ENCODE data around the gene SLC24A4.
A peak's percentile ranks its signal among the peaks of the same experiment; 100 is the strongest.
"Not testable (repeated sequence)": the region's sequence is repeated elsewhere in the genome, so short reads cannot be mapped to it uniquely, and the experiment has no call there.

Gene SLC24A4

DNA sequence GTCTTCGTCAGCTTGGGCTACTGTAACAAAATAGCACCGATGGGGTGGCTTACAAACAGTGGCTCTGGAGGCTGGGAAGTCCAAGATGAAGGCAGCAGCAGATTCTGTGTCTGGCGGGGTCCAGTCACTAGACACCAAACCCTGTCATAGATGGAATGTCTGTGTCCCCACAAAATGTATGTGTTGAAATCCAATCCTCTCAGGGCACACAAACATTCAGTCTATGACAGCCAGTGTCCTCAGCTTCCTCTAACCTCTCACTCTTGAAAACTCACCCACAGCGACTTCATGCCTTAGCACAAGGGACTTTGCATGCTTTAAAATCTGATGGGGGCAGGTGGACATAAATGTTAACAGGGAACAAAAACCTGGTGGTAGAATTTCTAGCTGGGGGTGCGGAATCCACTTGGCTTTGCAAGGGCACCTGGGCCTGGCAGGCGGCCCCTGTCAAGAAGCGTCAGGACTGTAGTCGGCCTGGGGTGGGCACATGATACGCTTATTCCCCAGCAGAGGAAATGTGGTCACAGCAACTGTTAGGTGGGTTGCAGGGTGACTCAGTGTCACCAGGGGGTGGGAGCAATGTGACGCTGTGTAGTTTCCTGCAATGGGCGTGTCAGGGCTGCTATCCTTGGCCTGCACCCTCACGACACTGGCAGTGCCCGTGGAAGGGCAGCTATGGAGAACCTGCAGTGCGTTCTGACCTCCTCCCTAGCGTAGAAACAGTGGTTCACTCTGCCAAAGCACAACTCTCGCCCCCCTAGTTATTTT lies 208.3 kb downstream of the SLC24A4 start:
- H3K4me3 ChIP-seq (ENCODE audit: low read length, poor library complexity, severe bottlenecking), result peak overlapping the region; percentile 64
- H3K27me3 ChIP-seq (ENCODE audit: insufficient read depth, low read length, poor library complexity, severe bottlenecking), result no peaks in the 10 kb centered on the region
- peaks cover 70% of the 10 kb centered on the region for H3K4me1 ChIP-seq (ENCODE audit: insufficient read depth, low read length, poor library complexity, severe bottlenecking)
- H3K4me2 ChIP-seq (ENCODE audit: low read depth, low read length, poor library complexity, severe bottlenecking), result peak overlapping the region; percentile 87
- TF ChIP-seq, protein P1, sequence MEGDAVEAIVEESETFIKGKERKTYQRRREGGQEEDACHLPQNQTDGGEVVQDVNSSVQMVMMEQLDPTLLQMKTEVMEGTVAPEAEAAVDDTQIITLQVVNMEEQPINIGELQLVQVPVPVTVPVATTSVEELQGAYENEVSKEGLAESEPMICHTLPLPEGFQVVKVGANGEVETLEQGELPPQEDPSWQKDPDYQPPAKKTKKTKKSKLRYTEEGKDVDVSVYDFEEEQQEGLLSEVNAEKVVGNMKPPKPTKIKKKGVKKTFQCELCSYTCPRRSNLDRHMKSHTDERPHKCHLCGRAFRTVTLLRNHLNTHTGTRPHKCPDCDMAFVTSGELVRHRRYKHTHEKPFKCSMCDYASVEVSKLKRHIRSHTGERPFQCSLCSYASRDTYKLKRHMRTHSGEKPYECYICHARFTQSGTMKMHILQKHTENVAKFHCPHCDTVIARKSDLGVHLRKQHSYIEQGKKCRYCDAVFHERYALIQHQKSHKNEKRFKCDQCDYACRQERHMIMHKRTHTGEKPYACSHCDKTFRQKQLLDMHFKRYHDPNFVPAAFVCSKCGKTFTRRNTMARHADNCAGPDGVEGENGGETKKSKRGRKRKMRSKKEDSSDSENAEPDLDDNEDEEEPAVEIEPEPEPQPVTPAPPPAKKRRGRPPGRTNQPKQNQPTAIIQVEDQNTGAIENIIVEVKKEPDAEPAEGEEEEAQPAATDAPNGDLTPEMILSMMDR (conservative IDR thresholded peaks at IDR 0.05; ENCODE audit: low read length), result no peak
- TF ChIP-seq EZH2phosphoT487 (IDR thresholded peaks at IDR 0.05; ENCODE audit: borderline replicate concordance), result no peak
- peaks cover 3% of the 10 kb centered on the region for H4K20me1 ChIP-seq (ENCODE audit: insufficient read depth, low read length, poor library complexity, severe bottlenecking)
- no peaks in the 10 kb centered on the region for H3K36me3 ChIP-seq (ENCODE audit: insufficient read depth, low read length)
- peaks cover 5% of the 10 kb centered on the region; the same call in 1 of the 2 replicates for H3F3A ChIP-seq (ENCODE audit: low read depth)
- H3K9me3 ChIP-seq (ENCODE audit: insufficient read depth, low read depth, low read length), result no peaks in the 10 kb centered on the region
- no peak overlapping the region for H2AFZ ChIP-seq (ENCODE audit: low read length)
- peak overlapping the region; percentile 71 for H3K9ac ChIP-seq (ENCODE audit: low read depth, low read length, poor library complexity, severe bottlenecking)
- no peaks in the 10 kb centered on the region for H3K9me2 ChIP-seq (replicated peaks; ENCODE audit: low read depth, low read length)
- H3K79me2 ChIP-seq (ENCODE audit: insufficient read depth, low read length), result peaks cover 96% of the 10 kb centered on the region

DNA sequence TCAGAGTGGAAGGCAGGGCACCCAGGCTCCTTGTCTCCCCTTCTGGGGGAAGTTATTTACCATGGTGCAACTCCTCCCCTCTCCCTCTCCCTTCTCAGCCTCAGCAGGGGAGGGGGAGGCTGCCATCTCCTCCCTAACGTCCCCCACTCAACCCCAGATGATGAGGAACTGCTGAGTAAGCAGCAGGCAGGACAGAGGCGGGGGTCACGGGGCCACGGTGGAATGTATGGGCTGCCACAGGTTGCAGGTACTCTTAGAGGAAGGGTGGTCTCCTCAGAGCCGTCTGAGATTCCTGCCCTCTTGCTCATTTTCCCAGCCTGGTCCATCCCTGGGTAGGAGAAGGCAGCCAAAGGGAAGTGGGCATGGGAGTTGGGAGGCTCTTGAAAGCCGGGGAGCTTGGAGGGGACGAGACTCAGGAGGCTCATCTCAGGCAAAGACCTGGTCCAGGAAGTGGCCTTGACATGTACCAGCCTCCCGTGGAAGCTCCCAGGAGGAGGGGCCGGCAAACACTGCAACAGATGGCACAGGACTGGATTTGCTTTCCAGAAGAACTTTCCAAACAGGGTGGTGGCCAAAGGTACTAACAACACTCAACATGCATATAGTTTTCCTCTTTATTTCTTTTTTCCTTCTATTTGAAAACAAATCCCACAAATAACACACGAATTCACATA lies 209.7 kb downstream of the SLC24A4 start:
- Histone ChIP-seq H3K9ac (ENCODE audit: low read depth, low read length, poor library complexity, severe bottlenecking) (peak overlapping the region; percentile 71), H3K4me3 (ENCODE audit: low read length, poor library complexity, severe bottlenecking) (peak overlapping the region; percentile 60), H3K36me3 (ENCODE audit: insufficient read depth, low read length) (no peaks in the 10 kb centered on the region), H3K4me2 (ENCODE audit: low read depth, low read length, poor library complexity, severe bottlenecking) (peak overlapping the region; percentile 87), H3K9me3 (ENCODE audit: insufficient read depth, low read depth, low read length) (no peaks in the 10 kb centered on the region), H4K20me1 (ENCODE audit: insufficient read depth, low read length, poor library complexity, severe bottlenecking) (peaks cover 3% of the 10 kb centered on the region), H3K4me1 (ENCODE audit: insufficient read depth, low read length, poor library complexity, severe bottlenecking) (peaks cover 72% of the 10 kb centered on the region), H3K79me2 (ENCODE audit: insufficient read depth, low read length) (peaks cover 95% of the 10 kb centered on the region), H3K9me2 (replicated peaks; ENCODE audit: low read depth, low read length) (no peaks in the 10 kb centered on the region), H2AFZ (ENCODE audit: low read length) (no peak overlapping the region), H3F3A (ENCODE audit: low read depth) (peaks cover 5% of the 10 kb centered on the region; the same call in 1 of the 2 replicates), H3K27me3 (ENCODE audit: insufficient read depth, low read length, poor library complexity, severe bottlenecking) (no peaks in the 10 kb centered on the region)
- TF ChIP-seq, protein P1 (conservative IDR thresholded peaks at IDR 0.05; ENCODE audit: low read length), result no peak
- TF ChIP-seq EZH2phosphoT487 (IDR thresholded peaks at IDR 0.05; ENCODE audit: borderline replicate concordance), result no peak

DNA sequence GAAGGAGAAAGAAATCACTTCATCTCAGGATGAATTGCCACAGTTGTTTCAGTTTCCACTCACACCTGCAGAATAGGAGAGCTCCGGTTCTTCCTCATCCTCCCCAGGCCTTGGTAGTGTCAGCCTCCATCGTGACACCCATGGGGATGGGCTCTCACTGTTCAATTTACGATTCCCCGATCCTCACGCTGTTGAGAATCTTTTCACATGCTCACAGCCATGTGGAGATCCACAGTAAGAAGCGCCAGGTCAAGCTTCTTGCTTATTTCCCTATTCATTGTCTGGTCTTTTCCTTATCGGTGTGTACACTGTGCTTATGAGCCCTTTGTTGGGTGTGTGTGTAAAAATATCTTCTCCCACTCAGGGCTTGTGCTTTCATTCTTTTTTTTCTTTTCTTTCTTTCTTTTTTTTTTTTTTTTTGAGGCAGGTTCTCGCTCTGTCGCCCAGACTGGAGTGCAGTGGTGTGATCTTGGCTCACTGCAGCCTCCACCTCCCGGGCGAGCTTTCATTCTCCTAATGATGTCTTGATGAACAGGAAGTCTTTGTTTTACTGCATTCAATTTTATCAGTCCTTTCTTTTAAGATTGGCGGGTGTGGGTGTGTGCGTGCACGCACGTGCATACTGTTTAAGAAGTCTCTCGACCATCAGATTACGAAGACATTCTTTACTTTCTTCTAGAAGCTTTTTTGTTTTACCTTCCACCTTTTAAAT lies 212.1 kb downstream of the SLC24A4 start:
- Histone ChIP-seq H3F3A (ENCODE audit: low read depth) (peaks cover 5% of the 10 kb centered on the region; the same call in 1 of the 2 replicates), H3K9me2 (replicated peaks; ENCODE audit: low read depth, low read length) (no peaks in the 10 kb centered on the region), H3K4me1 (ENCODE audit: insufficient read depth, low read length, poor library complexity, severe bottlenecking) (peaks cover 77% of the 10 kb centered on the region), H4K20me1 (ENCODE audit: insufficient read depth, low read length, poor library complexity, severe bottlenecking) (no peaks in the 10 kb centered on the region), H3K4me3 (ENCODE audit: low read length, poor library complexity, severe bottlenecking) (peak overlapping the region; percentile 51), H3K9ac (ENCODE audit: low read depth, low read length, poor library complexity, severe bottlenecking) (peak overlapping the region; percentile 67), H3K36me3 (ENCODE audit: insufficient read depth, low read length) (no peaks in the 10 kb centered on the region), H3K4me2 (ENCODE audit: low read depth, low read length, poor library complexity, severe bottlenecking) (peak overlapping the region; percentile 64), H3K79me2 (ENCODE audit: insufficient read depth, low read length) (peaks cover 92% of the 10 kb centered on the region), H2AFZ (ENCODE audit: low read length) (no peak overlapping the region), H3K9me3 (ENCODE audit: insufficient read depth, low read depth, low read length) (no peaks in the 10 kb centered on the region), H3K27me3 (ENCODE audit: insufficient read depth, low read length, poor library complexity, severe bottlenecking) (no peaks in the 10 kb centered on the region)
- TF ChIP-seq EZH2phosphoT487 (IDR thresholded peaks at IDR 0.05; ENCODE audit: borderline replicate concordance), result no peak
- TF ChIP-seq, protein P1 (conservative IDR thresholded peaks at IDR 0.05; ENCODE audit: low read length), result no peak

DNA sequence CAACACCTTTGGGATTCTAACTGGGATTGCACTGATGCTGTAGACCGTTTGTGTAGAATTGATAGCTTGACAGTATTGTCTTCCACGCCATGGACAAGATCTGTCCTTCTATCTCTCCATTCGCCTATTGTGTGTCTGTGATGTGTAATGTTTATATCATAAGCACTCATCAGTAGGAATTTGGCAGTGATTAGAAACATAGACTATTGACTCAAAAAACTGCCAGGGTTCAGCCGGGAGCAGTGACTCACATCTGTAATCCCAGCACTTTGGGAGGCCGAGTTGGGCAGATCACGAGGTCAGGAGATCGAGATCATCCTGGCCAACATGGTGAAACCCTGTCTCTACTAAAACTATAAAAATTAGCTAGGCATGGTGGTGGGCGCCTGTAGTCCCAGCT lies 213.3 kb downstream of the SLC24A4 start:
- H2AFZ ChIP-seq (ENCODE audit: low read length); H3K36me3 ChIP-seq (ENCODE audit: insufficient read depth, low read length); H3K27me3 ChIP-seq (ENCODE audit: insufficient read depth, low read length, poor library complexity, severe bottlenecking); H4K20me1 ChIP-seq (ENCODE audit: insufficient read depth, low read length, poor library complexity, severe bottlenecking); H3K9me2 ChIP-seq (replicated peaks; ENCODE audit: low read depth, low read length); H3K9me3 ChIP-seq (ENCODE audit: insufficient read depth, low read depth, low read length); H3F3A ChIP-seq (ENCODE audit: low read depth): not testable (repeated sequence)
- peak overlapping the region; percentile 64 for H3K4me2 ChIP-seq (ENCODE audit: low read depth, low read length, poor library complexity, severe bottlenecking)
- H3K4me1 ChIP-seq (ENCODE audit: insufficient read depth, low read length, poor library complexity, severe bottlenecking), result peaks cover 77% of the 10 kb centered on the region
- H3K4me3 ChIP-seq (ENCODE audit: low read length, poor library complexity, severe bottlenecking), result peak overlapping the region; percentile 51
- H3K9ac ChIP-seq (ENCODE audit: low read depth, low read length, poor library complexity, severe bottlenecking), result peak overlapping the region; percentile 67
- peaks cover 92% of the 10 kb centered on the region for H3K79me2 ChIP-seq (ENCODE audit: insufficient read depth, low read length)
